H9 (cell line): ENCODE data around the gene ZNF484. TPM values are rescaled to one million over a fixed set of nuclear protein-coding genes. Genes with fewer than 3 reads are reported as not detected.
"Not testable (repeated sequence)": the region's sequence is repeated elsewhere in the genome, so short reads cannot be mapped to it uniquely, and the experiment has no call there.

Experiments
- DNase-seq: peaks from one replicate; pipeline ENCODE4 v3.0.0-alpha.2; 2017
- H2AFZ ChIP-seq: one replicate; pipeline ENCODE4 v1.6.1; 2013; ENCODE audit warnings: mild to moderate bottlenecking, low read length, control low read depth, moderate library complexity
- H2AK5ac ChIP-seq: 2 replicates; pipeline ENCODE4 v1.6.1; 2013; ENCODE audit warnings: low read length, control low read depth, mixed read lengths; ENCODE audit not compliant: insufficient read length
- H2BK120ac ChIP-seq: one replicate; pipeline ENCODE4 v1.6.1; 2013; ENCODE audit warnings: low read depth, mild to moderate bottlenecking, low read length, control low read depth, inconsistent platforms; ENCODE audit not compliant: poor library complexity, severe bottlenecking
- H2BK12ac ChIP-seq: 2 replicates; pipeline ENCODE4 v1.6.1; 2013; ENCODE audit warnings: low read length, control low read depth, mixed read lengths, low read depth; ENCODE audit not compliant: insufficient read length
- H2BK15ac ChIP-seq: 2 replicates; pipeline ENCODE4 v1.6.1; 2013; ENCODE audit warnings: low read depth, low read length, control low read depth
- H2BK20ac ChIP-seq: one replicate; pipeline ENCODE4 v1.6.1; 2013; ENCODE audit warnings: low read depth, mild to moderate bottlenecking, low read length, control low read depth, inconsistent platforms; ENCODE audit not compliant: poor library complexity, severe bottlenecking
- H2BK5ac ChIP-seq: 2 replicates; pipeline ENCODE4 v1.6.1; 2013; ENCODE audit warnings: low read length, control low read depth, mixed read lengths; ENCODE audit not compliant: insufficient read length
- H3K14ac ChIP-seq: 2 replicates; pipeline ENCODE4 v1.6.1; 2013; ENCODE audit warnings: low read length, control low read depth; ENCODE audit not compliant: insufficient read depth
- H3K18ac ChIP-seq: 2 replicates; pipeline ENCODE4 v1.6.1; 2013; ENCODE audit warnings: low read depth, mild to moderate bottlenecking, mixed read lengths, low read length, control low read depth; ENCODE audit not compliant: insufficient read length
- H3K23ac ChIP-seq: 2 replicates; pipeline ENCODE4 v1.6.1; 2013; ENCODE audit warnings: low read length, control low read depth, mixed read lengths, low read depth; ENCODE audit not compliant: insufficient read length
- H3K23me2 ChIP-seq: 2 replicates; pipeline ENCODE4 v1.6.1; 2013; ENCODE audit warnings: low read depth, mild to moderate bottlenecking, mixed read lengths, low read length, control low read depth; ENCODE audit not compliant: insufficient read length, poor library complexity, severe bottlenecking
- H3K27ac ChIP-seq: 2 replicates; pipeline ENCODE4 v1.5.1; 2013; ENCODE audit warnings: low read length, control low read depth, mixed read lengths, low read depth; ENCODE audit not compliant: insufficient read length
- H3K27me3 ChIP-seq: 2 replicates; pipeline ENCODE4 v1.6.1; 2013; ENCODE audit warnings: low read length, control low read depth, inconsistent platforms; ENCODE audit not compliant: insufficient read depth
- H3K4ac ChIP-seq: 2 replicates; pipeline ENCODE4 v1.6.1; 2013; ENCODE audit warnings: low read depth, mild to moderate bottlenecking, control low read depth, inconsistent platforms, low read length, moderate library complexity
- H3K4me1 ChIP-seq: 2 replicates; pipeline ENCODE4 v1.6.1; 2013; ENCODE audit warnings: low read length, control low read depth, inconsistent platforms; ENCODE audit not compliant: insufficient read depth
- H3K4me2 ChIP-seq: 2 replicates; pipeline ENCODE4 v1.6.1; 2013; ENCODE audit warnings: low read length, control low read depth, mixed read lengths; ENCODE audit not compliant: insufficient read length, insufficient read depth
- H3K56ac ChIP-seq: 2 replicates; pipeline ENCODE4 v1.6.1; 2013; ENCODE audit warnings: low read depth, mild to moderate bottlenecking, mixed read lengths, low read length, control low read depth; ENCODE audit not compliant: insufficient read length
- H3K79me1 ChIP-seq: 2 replicates; pipeline ENCODE4 v1.6.1; 2013; ENCODE audit warnings: low read depth, mild to moderate bottlenecking, moderate library complexity, low read length, control low read depth, inconsistent platforms; ENCODE audit not compliant: insufficient read depth, poor library complexity, severe bottlenecking
- H3K79me2 ChIP-seq: 2 replicates; pipeline ENCODE4 v1.6.1; 2013; ENCODE audit warnings: low read length, control low read depth, inconsistent platforms; ENCODE audit not compliant: insufficient read depth
- H3K9ac ChIP-seq: 2 replicates; pipeline ENCODE4 v1.6.1; 2013; ENCODE audit warnings: low read length, control low read depth, mixed read lengths; ENCODE audit not compliant: insufficient read length; ENCODE audit errors: extremely low read depth
- H3K9me3 ChIP-seq: one replicate; pipeline ENCODE4 v1.6.1; 2013; ENCODE audit warnings: low read depth, low read length, inconsistent platforms; ENCODE audit not compliant: control insufficient read depth
- H3T11ph ChIP-seq: one replicate; pipeline ENCODE4 v1.6.1; 2013; ENCODE audit warnings: mild to moderate bottlenecking, low read length, control low read depth, inconsistent platforms
- H4K20me1 ChIP-seq: one replicate; pipeline ENCODE4 v1.6.1; 2013; ENCODE audit not compliant: control insufficient read depth, insufficient read length, insufficient read depth
- H4K5ac ChIP-seq: 2 replicates; pipeline ENCODE4 v1.6.1; 2013; ENCODE audit warnings: low read depth, mild to moderate bottlenecking, mixed read lengths, low read length, control low read depth; ENCODE audit not compliant: insufficient read length
- H4K8ac ChIP-seq: replicated peaks from 2 replicates; pipeline ENCODE4 v1.6.1; 2013; ENCODE audit warnings: low read length, control low read depth, mixed read lengths, low read depth; ENCODE audit not compliant: insufficient read length
- H4K91ac ChIP-seq: 2 replicates; pipeline ENCODE4 v1.6.1; 2013; ENCODE audit warnings: low read depth, mild to moderate bottlenecking, moderate library complexity, mixed read lengths, low read length, control low read depth; ENCODE audit not compliant: insufficient read length
- H3K27ac Mint-ChIP-seq, 3 experiments: 2 replicates in 2 of 3; 3 replicates in 1 of 3; pipeline ENCODE4 v1.8.0; 2020 to 2021; ENCODE audit warnings: mixed read lengths in 3 of 3, mild to moderate bottlenecking in 1 of 3, moderate library complexity in 1 of 3
- H3K27me3 Mint-ChIP-seq: 2 replicates; pipeline ENCODE4 v1.8.0; 2021; ENCODE audit warnings: low read depth, mild to moderate bottlenecking, moderate library complexity, mixed read lengths
- H3K36me3 Mint-ChIP-seq, 3 experiments: 2 replicates in 2 of 3; 3 replicates in 1 of 3; pipeline ENCODE4 v1.8.0; 2020 to 2021; ENCODE audit warnings: low read depth in 3 of 3, mixed read lengths in 3 of 3; ENCODE audit not compliant: insufficient read depth in 1 of 3
- H3K4me1 Mint-ChIP-seq, 2 experiments: 2 replicates each; pipeline ENCODE4 v1.8.0; 2020; ENCODE audit warnings: mixed read lengths in 2 of 2
- H3K4me3 Mint-ChIP-seq, 2 experiments: 2 replicates in 1 of 2; 3 replicates in 1 of 2; pipeline ENCODE4 v1.8.0; 2020 to 2021; ENCODE audit warnings: mild to moderate bottlenecking in 2 of 2, mixed read lengths in 2 of 2, moderate library complexity in 1 of 2
- H3K9me3 Mint-ChIP-seq, 2 experiments: 2 replicates in 1 of 2; 3 replicates in 1 of 2; pipeline ENCODE4 v1.8.0; 2020; ENCODE audit warnings: mild to moderate bottlenecking in 2 of 2, mixed read lengths in 2 of 2, moderate library complexity in 1 of 2
- WGBS: extraction: QIAGEN DNeasy Blood & Tissue Kit; methylation state at CpG from one replicate; pipeline ENCODE4 v1.1.7; 2013; ENCODE audit warnings: missing lambda C conversion rate, low lambda C conversion rate, mixed read lengths; ENCODE audit not compliant: insufficient read length; ENCODE audit errors: extremely low coverage; 5-methylcytosine and 5-hydroxymethylcytosine counted together
- total RNA-seq: library from RNA; stranded (reverse); gene quantifications from 2 replicates; pipeline ENCODE4 v1.2.1, GENCODE V29; 2021
- TF ChIP-seq, protein P1 (sequence below): fragments of 200-600 bp; sonication (generic); conservative IDR thresholded peaks from 3 replicates; pipeline ENCODE4 v1.8.0; 2021; ENCODE audit warnings: antibody characterized with exemption, mild to moderate bottlenecking

Gene ZNF484
- total RNA-seq, 1 experiment from 2014 or later: 10.2 TPM

DNA sequence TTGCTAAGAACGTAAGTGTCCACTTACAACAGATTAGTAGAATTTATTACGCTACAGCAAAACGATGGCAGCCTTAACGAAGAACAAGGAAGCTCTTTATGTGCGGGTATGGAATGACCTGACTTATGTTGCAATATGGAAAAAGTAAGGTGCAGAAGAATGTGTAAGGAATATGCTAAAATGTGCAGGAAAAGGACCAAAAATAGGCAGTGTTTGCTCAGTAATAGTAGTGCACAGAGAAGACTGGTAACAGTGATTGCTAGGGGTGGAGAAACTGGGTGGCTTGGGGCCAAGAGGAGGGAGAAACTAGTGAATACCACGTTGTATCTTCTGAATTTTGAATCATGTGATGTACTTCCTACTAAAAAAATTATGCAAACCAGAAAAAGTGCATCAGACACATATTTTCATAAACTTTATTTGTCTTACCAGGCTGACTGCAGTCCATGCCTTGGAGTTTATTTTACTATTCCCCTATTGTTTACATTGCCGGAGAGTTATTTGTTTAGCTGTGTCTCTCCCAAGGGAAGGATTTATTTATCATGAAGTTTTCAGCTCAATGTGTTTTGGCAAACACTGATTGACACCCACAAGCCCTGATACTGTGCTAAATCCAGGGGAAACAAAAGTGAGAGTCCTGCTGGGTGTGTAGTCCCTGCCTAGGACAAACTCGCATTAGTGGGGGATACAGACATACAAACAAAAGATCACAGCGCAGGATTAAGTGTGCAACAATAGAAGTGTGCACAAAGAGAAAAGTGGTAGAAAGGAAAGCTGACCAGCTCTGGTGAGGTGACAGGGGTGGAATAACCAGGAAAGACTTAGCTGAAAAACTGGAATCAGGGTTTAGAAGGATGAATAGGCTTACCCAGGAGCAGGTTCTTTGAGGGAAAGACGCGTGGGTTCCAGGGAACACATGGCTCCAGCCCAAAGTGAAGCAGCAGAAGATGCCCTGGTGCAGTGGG lies 34.0 kb upstream of the ZNF484 start:
- Histone ChIP-seq H2BK5ac (no peak overlapping the region), H3K23ac (no peak overlapping the region), H4K91ac (no peak overlapping the region), H2BK20ac (no peak overlapping the region), H3K4me2 (no peak overlapping the region), H4K8ac (no peak overlapping the region), H3K79me1 (no peaks in the 10 kb centered on the region), H3K4me1 (no peaks in the 10 kb centered on the region), H3K14ac (no peak overlapping the region), H3K18ac (no peak overlapping the region), H3K27ac (no peak overlapping the region), H3K9me3 (no peaks in the 10 kb centered on the region), H4K5ac (no peak overlapping the region), H2BK15ac (no peak overlapping the region), H2AFZ (no peak overlapping the region), H2AK5ac (no peak overlapping the region), H3K79me2 (no peaks in the 10 kb centered on the region), H3K56ac (no peak overlapping the region), H3K27me3 (no peaks in the 10 kb centered on the region), H3T11ph (no peak overlapping the region), H4K20me1 (no peaks in the 10 kb centered on the region), H3K9ac (no peak overlapping the region), H3K4ac (no peak overlapping the region), H3K23me2 (no peaks in the 10 kb centered on the region), H2BK120ac (no peak overlapping the region), H2BK12ac (no peak overlapping the region)
- Mint-ChIP-seq H3K4me1 (peaks cover 12 to 18% of the 10 kb centered on the region in 2 experiments), H3K4me3 (no peak overlapping the region), H3K27ac (no peak overlapping the region), H3K27me3 (peaks cover 13% of the 10 kb centered on the region), H3K9me3 (no peaks in the 10 kb centered on the region), H3K36me3 (no peaks in the 10 kb centered on the region)
- WGBS: no CpG with 5 or more reads among the region's 11 CpGs
- TF ChIP-seq, protein P1, sequence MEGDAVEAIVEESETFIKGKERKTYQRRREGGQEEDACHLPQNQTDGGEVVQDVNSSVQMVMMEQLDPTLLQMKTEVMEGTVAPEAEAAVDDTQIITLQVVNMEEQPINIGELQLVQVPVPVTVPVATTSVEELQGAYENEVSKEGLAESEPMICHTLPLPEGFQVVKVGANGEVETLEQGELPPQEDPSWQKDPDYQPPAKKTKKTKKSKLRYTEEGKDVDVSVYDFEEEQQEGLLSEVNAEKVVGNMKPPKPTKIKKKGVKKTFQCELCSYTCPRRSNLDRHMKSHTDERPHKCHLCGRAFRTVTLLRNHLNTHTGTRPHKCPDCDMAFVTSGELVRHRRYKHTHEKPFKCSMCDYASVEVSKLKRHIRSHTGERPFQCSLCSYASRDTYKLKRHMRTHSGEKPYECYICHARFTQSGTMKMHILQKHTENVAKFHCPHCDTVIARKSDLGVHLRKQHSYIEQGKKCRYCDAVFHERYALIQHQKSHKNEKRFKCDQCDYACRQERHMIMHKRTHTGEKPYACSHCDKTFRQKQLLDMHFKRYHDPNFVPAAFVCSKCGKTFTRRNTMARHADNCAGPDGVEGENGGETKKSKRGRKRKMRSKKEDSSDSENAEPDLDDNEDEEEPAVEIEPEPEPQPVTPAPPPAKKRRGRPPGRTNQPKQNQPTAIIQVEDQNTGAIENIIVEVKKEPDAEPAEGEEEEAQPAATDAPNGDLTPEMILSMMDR: no peak
- no peak for DNase-seq

DNA sequence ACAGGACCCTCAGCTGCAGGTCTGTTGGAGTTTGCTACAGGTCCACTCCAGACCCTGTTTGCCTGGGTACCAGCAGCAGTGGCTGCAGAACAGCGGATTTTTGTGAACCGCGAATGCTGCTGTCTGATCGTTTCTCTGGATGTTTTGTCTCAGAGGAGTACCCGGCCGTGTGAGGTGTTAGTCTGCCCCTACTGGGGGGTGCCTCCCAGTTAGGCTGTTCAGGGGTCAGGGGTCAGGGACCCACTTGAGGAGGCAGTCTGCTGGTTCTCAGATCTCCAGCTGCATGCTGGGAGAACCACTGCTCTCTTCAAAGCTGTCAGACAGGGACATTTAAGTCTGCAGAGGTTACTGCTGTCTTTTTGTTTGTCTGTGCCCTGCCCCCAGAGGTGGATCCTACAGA lies 27.3 kb upstream of the ZNF484 start:
- H3K9me3 Mint-ChIP-seq, H3K14ac ChIP-seq, H3T11ph ChIP-seq, H3K18ac ChIP-seq, H3K9me3 ChIP-seq, H2AK5ac ChIP-seq, H3K27me3 ChIP-seq, H3K79me2 ChIP-seq, H4K8ac ChIP-seq, H3K36me3 Mint-ChIP-seq, H3K79me1 ChIP-seq, DNase-seq, H3K4ac ChIP-seq, H2BK15ac ChIP-seq, H3K27me3 Mint-ChIP-seq, H3K4me2 ChIP-seq, H2BK120ac ChIP-seq, H3K27ac ChIP-seq, H4K5ac ChIP-seq, H2BK5ac ChIP-seq, H2BK12ac ChIP-seq, H3K56ac ChIP-seq, H2AFZ ChIP-seq, H3K23ac ChIP-seq, H4K91ac ChIP-seq, H3K9ac ChIP-seq, H3K4me1 ChIP-seq, H3K23me2 ChIP-seq, H4K20me1 ChIP-seq, H2BK20ac ChIP-seq: not testable (repeated sequence)
- Mint-ChIP-seq H3K27ac (peak overlapping the region in 1 of 3 experiments; percentile 74; a peak in 2 of 7 replicates), H3K4me1 (peaks cover 10 to 16% of the 10 kb centered on the region in 2 experiments), H3K4me3 (peak overlapping the region in 1 of 2 experiments; percentile 3; a peak in 1 of 5 replicates)
- no CpG with 5 or more reads among the region's 6 CpGs for WGBS
